LNCaP clone FGC (cell line): ENCODE data around the gene FOS.

Experiments
- DNase-seq: peaks from one replicate; pipeline ENCODE4 v3.0.0-alpha.2; 2011; ENCODE audit warnings: low read depth
- H3K4me3 ChIP-seq: 2 replicates; pipeline ENCODE4 v1.5.1; 2011; ENCODE audit warnings: mild to moderate bottlenecking, low read depth, low read length, control low read depth
- TF ChIP-seq, protein P1 (sequence below): IDR thresholded peaks from 2 replicates; pipeline ENCODE4 v1.5.1; 2012; ENCODE audit warnings: mild to moderate bottlenecking; ENCODE audit not compliant: control insufficient read depth, insufficient read depth; ENCODE audit errors: extremely low read depth

Gene FOS

DNA sequence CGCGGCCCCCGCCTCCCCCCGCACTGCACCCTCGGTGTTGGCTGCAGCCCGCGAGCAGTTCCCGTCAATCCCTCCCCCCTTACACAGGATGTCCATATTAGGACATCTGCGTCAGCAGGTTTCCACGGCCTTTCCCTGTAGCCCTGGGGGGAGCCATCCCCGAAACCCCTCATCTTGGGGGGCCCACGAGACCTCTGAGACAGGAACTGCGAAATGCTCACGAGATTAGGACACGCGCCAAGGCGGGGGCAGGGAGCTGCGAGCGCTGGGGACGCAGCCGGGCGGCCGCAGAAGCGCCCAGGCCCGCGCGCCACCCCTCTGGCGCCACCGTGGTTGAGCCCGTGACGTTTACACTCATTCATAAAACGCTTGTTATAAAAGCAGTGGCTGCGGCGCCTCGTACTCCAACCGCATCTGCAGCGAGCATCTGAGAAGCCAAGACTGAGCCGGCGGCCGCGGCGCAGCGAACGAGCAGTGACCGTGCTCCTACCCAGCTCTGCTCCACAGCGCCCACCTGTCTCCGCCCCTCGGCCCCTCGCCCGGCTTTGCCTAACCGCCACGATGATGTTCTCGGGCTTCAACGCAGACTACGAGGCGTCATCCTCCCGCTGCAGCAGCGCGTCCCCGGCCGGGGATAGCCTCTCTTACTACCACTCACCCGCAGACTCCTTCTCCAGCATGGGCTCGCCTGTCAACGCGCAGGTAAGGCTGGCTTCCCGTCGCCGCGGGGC, at the start of gene FOS:
Gene FOS (plus strand): TSS at position 407 of the 731 bp plus-strand sequence. CDS start 155 bp downstream, at position 562.
- peak within 1 kb of the TSS; percentile 56 for H3K4me3 ChIP-seq
- peak; percentile 74 for DNase-seq
- TF ChIP-seq, protein P1, sequence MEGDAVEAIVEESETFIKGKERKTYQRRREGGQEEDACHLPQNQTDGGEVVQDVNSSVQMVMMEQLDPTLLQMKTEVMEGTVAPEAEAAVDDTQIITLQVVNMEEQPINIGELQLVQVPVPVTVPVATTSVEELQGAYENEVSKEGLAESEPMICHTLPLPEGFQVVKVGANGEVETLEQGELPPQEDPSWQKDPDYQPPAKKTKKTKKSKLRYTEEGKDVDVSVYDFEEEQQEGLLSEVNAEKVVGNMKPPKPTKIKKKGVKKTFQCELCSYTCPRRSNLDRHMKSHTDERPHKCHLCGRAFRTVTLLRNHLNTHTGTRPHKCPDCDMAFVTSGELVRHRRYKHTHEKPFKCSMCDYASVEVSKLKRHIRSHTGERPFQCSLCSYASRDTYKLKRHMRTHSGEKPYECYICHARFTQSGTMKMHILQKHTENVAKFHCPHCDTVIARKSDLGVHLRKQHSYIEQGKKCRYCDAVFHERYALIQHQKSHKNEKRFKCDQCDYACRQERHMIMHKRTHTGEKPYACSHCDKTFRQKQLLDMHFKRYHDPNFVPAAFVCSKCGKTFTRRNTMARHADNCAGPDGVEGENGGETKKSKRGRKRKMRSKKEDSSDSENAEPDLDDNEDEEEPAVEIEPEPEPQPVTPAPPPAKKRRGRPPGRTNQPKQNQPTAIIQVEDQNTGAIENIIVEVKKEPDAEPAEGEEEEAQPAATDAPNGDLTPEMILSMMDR, result no peak

DNA sequence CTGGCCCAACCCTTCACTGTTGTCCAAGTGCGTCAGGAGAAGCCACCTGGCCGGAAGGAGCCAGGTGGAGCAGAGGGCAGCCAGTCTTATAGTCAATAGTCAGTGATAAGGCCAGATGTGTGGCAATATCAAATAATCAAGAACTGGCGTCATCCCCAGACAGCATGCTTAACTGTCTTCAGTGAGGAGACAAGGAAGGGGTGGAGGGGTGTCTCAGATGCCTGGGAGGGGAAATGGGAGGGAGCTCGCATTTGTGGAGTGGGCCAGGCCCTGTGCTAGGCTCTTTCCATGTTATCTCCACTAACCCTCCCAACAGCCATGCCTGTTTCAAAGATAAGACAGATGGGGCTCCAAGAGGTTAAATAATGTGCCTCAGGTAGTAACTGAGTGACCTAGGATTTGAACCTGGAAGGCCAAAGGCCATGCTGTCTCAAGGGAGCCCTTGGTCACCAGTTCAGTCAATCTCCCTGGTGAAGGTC, 48.9 kb upstream of the FOS start:
- TF ChIP-seq, protein P1, result no peak
- H3K4me3 ChIP-seq, result no peak overlapping the region

DNA sequence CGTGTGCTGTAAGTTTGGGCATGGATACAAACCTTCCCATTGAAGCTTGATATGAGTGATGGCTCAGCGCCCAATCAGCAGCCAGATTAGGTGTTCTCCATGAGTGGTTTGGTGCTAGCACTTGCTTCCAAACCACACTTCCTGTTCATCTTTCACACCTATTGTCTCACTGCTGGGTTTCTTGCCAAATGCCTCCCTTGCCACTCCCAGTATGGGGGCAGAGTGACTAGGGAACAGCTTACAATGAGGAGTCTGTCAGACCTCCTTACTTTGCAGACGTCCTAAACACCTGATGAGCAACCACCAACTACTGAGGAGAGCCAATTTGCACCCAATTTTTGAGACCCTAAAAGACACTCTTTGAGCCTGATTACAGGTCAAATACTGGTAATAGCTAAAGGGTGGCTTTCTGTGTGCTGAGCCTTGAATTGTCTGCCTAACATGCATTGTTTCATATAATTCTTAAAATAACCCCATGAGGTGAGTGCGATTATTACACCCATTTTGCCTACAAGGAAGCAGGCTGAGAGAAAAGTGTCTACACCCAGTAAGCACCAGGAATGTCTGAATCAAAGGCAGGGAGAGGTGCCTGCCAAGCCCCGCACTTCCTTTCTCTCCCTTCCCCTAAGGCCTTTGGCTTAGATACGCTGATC, 48.4 kb upstream of the FOS start:
- no peak for DNase-seq
- TF ChIP-seq, protein P1, result no peak
- H3K4me3 ChIP-seq, result no peak overlapping the region

More for the DNA sequence above, 48.9 kb upstream of the FOS start:
- no peak for DNase-seq

DNA sequence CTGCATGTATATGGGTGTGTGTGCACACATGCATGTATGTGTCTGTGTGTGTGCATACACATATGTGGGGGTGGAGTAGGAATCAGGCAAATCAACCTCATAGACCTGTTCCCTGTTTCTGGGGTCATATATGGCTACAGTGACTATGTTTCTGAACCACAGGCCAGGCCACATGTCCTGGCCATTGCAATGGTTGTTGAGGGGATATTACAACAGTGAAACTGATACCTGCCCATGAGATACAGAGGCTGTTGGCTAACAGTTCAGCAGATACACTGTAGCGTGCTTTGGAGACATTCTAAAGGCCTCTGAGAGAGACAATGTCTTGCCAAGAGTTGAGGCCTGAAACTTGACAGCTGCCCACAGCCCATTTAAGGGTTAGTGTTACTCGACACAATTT, 47.3 kb upstream of the FOS start:
- no peak for DNase-seq
- TF ChIP-seq, protein P1, result no peak

DNA sequence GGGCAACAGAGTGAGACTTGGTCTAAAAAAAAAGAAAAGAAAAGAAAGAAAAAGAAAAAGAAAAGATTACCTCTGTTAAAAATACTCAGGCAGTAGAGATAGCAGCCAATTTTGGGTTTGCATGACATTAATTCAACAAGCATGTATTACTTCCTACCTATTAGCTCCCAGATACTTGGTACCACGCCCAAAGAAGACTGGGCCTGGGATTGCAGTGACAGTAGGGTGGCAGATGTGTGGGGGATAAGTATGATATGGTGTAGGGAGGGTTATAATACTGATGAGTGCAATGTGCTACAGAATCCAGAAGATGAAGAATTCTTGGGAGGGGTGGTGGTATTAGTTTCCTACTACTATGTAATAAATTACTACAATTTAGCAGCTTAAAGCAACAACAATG, 46.4 kb upstream of the FOS start:
- no peak for DNase-seq
- TF ChIP-seq, protein P1, result no peak
- H3K4me3 ChIP-seq, result no peak overlapping the region

More for the DNA sequence above, 47.3 kb upstream of the FOS start:
- H3K4me3 ChIP-seq, result no peak overlapping the region

DNA sequence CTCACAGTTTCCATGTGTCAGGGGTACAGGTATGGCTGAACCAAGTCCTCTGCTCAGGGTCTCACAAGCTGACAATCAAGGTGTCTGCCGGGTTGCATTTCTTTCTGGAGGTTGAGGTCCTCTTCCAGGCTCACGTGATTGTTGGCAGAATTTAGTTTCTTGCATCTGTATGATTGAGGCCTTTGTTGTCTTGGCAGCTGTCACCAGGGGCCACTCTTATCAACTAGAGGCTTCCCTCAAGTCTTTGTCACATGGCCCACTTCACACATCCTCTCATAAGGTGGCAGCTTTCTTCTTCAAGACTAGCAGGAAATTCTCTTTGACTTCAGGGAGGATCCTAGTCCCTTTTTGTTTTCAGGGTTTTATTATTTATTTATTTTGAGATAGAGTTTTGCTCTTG, 46.0 kb upstream of the FOS start:
- no peak for DNase-seq
- H3K4me3 ChIP-seq, result no peak overlapping the region
- TF ChIP-seq, protein P1, result no peak
